ENCODE data around the gene NDUFV2.
A peak's percentile ranks its signal among the peaks of the same experiment; 100 is the strongest.

The NDUFV2 gene

DNA sequence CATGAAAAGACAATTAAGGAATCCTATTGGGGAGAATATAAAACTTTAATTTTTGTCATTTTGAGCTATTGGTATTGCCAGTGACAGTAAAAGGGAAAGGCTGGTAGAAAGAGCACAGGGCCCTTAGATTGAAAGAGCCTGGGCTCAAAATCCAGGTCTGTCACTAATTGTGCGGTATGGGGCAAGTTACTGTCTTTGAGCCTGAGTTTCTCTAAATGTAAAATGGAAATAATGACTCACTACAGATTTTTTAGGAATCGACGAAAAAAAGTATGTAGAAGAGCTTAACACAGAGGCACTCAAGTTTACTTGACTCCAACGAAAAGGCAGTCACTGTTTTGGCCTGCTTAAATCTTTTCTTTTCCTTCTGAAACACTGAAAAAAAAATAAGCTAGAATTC, 7.0 kb downstream of the NDUFV2 start:
- TF ChIP-seq, protein P1, sequence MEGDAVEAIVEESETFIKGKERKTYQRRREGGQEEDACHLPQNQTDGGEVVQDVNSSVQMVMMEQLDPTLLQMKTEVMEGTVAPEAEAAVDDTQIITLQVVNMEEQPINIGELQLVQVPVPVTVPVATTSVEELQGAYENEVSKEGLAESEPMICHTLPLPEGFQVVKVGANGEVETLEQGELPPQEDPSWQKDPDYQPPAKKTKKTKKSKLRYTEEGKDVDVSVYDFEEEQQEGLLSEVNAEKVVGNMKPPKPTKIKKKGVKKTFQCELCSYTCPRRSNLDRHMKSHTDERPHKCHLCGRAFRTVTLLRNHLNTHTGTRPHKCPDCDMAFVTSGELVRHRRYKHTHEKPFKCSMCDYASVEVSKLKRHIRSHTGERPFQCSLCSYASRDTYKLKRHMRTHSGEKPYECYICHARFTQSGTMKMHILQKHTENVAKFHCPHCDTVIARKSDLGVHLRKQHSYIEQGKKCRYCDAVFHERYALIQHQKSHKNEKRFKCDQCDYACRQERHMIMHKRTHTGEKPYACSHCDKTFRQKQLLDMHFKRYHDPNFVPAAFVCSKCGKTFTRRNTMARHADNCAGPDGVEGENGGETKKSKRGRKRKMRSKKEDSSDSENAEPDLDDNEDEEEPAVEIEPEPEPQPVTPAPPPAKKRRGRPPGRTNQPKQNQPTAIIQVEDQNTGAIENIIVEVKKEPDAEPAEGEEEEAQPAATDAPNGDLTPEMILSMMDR (IDR thresholded peaks at IDR 0.05): no peak

DNA sequence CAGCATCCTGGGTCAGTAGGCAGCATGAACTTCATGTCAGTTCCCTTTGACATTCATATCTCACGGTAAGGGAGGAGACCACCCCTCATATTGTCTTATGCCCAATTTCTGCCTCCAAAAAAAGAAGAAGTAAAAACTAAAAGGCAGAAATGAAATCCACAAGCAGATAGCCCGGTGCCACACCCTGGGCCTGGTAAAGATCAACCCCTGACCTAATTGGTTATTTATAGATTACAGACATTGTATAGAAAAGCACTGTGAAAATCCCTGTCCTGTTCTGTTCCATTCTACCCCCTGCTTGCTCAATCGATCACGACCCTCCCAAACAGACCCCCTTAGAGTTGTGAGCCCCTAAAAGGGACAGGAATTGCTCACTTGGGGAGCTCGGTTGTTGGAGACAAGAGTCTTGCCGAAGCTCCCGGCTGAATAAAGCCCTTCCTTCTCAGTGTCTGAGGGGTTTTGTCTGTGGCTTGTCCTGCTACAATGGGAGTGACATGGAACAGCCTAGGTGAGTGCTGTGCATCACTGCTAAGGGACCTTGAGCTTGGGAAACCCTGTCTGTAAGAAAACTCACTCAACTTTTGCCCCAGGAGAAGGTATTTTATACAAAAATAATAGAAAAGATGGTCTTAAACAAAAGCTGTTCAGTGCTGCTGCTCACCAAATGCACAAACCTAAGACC, 11.1 kb downstream of the NDUFV2 start:
- no peak for DNase-seq
- H3K4me1 Mint-ChIP-seq: peaks cover 19% of the 10 kb centered on the region
- TF ChIP-seq, protein P1 (IDR thresholded peaks at IDR 0.05): no peak
- H3K9me3 Mint-ChIP-seq: no peaks in the 10 kb centered on the region
- H3K36me3 Mint-ChIP-seq (ENCODE audit: low read depth): peaks cover 59% of the 10 kb centered on the region
- H3K27me3 Mint-ChIP-seq (ENCODE audit: low read depth, poor library complexity): no peaks in the 10 kb centered on the region
- H3K4me3 Mint-ChIP-seq: no peak overlapping the region
- peak overlapping the region; percentile 90 for H3K27ac Mint-ChIP-seq

More for the DNA sequence above, 7.0 kb downstream of the NDUFV2 start:
- Mint-ChIP-seq H3K27ac (peak overlapping the region; percentile 59), H3K4me3 (no peak overlapping the region), H3K36me3 (ENCODE audit: low read depth) (peaks cover 49% of the 10 kb centered on the region), H3K9me3 (no peaks in the 10 kb centered on the region), H3K27me3 (ENCODE audit: low read depth, poor library complexity) (no peaks in the 10 kb centered on the region), H3K4me1 (peaks cover 52% of the 10 kb centered on the region)
- DNase-seq: no peak

DNA sequence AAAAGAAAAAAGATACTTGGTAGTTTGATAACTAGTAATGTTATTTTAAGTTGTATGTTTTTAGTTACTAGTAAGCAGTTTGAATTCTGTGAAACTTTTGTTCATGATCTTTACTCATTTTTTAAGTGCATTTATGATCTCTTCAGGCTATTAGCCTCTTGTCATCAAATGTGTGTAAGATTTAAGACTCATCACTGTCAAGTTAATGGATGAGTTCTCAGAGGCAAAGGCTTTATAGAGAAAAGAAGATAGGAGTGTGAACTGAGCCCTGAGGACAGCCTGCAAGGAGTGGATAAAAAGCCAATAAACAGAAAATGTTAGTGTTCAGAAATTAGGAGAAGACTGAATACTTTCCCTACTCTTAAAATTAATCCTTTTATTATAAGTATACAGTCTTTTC, 13.5 kb downstream of the NDUFV2 start:
- TF ChIP-seq, protein P1 (IDR thresholded peaks at IDR 0.05): no peak
- Mint-ChIP-seq H3K27me3 (ENCODE audit: low read depth, poor library complexity) (no peaks in the 10 kb centered on the region), H3K9me3 (no peaks in the 10 kb centered on the region), H3K4me1 (peaks cover 5% of the 10 kb centered on the region), H3K4me3 (no peak overlapping the region), H3K36me3 (ENCODE audit: low read depth) (peaks cover 62% of the 10 kb centered on the region), H3K27ac (peak overlapping the region; percentile 81)
- DNase-seq: no peak

DNA sequence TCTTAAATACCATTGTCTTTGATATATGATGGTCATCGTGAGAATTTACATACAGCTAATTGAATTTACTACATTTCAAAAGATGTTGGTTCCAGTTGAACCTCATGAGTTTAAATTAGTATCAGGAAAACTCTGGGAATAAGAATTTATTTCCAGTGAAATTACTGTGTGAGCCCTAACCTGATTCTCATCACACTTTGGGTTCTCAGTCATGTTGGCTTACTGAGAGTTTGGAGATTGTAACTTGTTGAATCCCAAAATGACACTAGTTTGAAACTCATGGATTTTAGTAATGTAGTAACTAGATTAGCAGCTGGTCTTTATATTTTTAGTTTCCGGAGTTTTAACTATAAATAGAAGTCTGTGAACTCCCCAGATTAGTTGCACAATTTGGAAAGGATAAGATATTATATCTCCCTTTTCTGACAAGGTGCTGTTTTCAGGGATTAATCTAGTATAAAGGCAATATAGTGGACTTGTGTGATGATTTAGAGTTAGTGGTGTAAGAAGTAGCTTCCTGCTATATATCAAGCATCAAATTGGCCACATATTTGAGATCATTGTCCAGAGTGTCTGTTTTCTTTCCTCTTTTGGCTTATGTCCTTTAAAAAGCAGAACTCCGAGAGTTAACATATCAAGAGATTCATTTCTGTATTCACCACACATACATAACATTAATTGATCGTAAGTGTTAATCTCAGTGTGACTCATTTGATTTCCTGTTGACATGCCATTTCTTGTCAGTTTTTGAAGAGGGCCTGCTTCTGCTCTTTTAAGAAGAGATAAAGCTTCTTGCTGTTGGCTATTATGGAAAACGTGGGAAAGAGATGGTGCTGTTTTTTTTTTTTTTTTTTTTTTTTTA, 15.7 kb downstream of the NDUFV2 start:
- H3K36me3 Mint-ChIP-seq (ENCODE audit: low read depth): peaks cover 57% of the 10 kb centered on the region
- no peaks in the 10 kb centered on the region for H3K9me3 Mint-ChIP-seq
- H3K27ac Mint-ChIP-seq: no peak overlapping the region
- no peak overlapping the region for H3K4me3 Mint-ChIP-seq
- H3K4me1 Mint-ChIP-seq: peaks cover 5% of the 10 kb centered on the region
- H3K27me3 Mint-ChIP-seq (ENCODE audit: low read depth, poor library complexity): no peaks in the 10 kb centered on the region
- no peak for DNase-seq
- TF ChIP-seq, protein P1 (IDR thresholded peaks at IDR 0.05): no peak

DNA sequence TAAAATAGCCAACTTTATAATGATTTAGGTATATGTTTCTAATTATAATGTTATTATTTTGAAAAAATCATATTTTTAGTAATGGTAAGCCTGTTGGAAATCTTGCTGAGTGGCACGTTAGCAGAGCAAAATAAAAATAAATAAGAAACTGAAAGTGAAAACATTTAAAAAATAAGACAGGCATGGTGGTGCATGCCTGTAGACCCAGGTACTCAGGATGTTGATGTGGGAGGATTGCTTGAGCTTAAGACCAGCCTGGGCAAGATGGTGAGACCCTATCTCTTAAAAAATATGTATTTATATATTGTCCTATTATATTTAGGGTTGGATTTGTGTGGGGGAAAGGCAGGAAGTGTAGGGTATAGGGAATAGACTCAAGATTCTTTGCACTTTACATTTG, 18.3 kb downstream of the NDUFV2 start:
- no peak for DNase-seq
- no peak overlapping the region for H3K27ac Mint-ChIP-seq
- H3K9me3 Mint-ChIP-seq: no peaks in the 10 kb centered on the region
- TF ChIP-seq, protein P1 (IDR thresholded peaks at IDR 0.05): no peak
- H3K27me3 Mint-ChIP-seq (ENCODE audit: low read depth, poor library complexity): no peaks in the 10 kb centered on the region
- peaks cover 4% of the 10 kb centered on the region for H3K4me1 Mint-ChIP-seq
- H3K36me3 Mint-ChIP-seq (ENCODE audit: low read depth): peaks cover 69% of the 10 kb centered on the region
- H3K4me3 Mint-ChIP-seq: no peak overlapping the region

All from nephron progenitor cell (in vitro differentiated cells).